Measurements from ENCODE around the gene TWIST2.

The TWIST2 gene

GRCh38 chr2:238879043-238879442 lies 31.2 kb downstream of the TWIST2 start:
- no peak for DNase-seq (ENCODE audit: low read depth in 1 of 2, low spot score in 1 of 2)
- H3K4me3 ChIP-seq (replicated peaks; ENCODE audit: insufficient read depth, low read length) = no peak overlapping the region
- H3K27me3 ChIP-seq (ENCODE audit: insufficient read depth, poor library complexity, severe bottlenecking) = no peaks in the 10 kb centered on the region
- no peak for TF ChIP-seq POLR2AphosphoS5 (IDR thresholded peaks at IDR 0.05; ENCODE audit: low read depth)
- TF ChIP-seq GABPA (IDR thresholded peaks at IDR 0.05; ENCODE audit: low read depth) = no peak
- no peak for TF ChIP-seq CTCF (IDR thresholded peaks at IDR 0.05; ENCODE audit: insufficient read depth, low read length)
- TF ChIP-seq, protein P1, sequence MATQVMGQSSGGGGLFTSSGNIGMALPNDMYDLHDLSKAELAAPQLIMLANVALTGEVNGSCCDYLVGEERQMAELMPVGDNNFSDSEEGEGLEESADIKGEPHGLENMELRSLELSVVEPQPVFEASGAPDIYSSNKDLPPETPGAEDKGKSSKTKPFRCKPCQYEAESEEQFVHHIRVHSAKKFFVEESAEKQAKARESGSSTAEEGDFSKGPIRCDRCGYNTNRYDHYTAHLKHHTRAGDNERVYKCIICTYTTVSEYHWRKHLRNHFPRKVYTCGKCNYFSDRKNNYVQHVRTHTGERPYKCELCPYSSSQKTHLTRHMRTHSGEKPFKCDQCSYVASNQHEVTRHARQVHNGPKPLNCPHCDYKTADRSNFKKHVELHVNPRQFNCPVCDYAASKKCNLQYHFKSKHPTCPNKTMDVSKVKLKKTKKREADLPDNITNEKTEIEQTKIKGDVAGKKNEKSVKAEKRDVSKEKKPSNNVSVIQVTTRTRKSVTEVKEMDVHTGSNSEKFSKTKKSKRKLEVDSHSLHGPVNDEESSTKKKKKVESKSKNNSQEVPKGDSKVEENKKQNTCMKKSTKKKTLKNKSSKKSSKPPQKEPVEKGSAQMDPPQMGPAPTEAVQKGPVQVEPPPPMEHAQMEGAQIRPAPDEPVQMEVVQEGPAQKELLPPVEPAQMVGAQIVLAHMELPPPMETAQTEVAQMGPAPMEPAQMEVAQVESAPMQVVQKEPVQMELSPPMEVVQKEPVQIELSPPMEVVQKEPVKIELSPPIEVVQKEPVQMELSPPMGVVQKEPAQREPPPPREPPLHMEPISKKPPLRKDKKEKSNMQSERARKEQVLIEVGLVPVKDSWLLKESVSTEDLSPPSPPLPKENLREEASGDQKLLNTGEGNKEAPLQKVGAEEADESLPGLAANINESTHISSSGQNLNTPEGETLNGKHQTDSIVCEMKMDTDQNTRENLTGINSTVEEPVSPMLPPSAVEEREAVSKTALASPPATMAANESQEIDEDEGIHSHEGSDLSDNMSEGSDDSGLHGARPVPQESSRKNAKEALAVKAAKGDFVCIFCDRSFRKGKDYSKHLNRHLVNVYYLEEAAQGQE (IDR thresholded peaks at IDR 0.05; ENCODE audit: insufficient replicate concordance, low read depth) = no peak
- TF ChIP-seq SPI1 (IDR thresholded peaks at IDR 0.05; ENCODE audit: borderline replicate concordance, low read depth) = no peak
- H3K27ac ChIP-seq (replicated peaks) = no peak overlapping the region

GRCh38 chr2:238879621-238880377 lies 31.9 kb downstream of the TWIST2 start:
- no peak for TF ChIP-seq SPI1 (IDR thresholded peaks at IDR 0.05; ENCODE audit: borderline replicate concordance, low read depth)
- TF ChIP-seq, protein P1 (IDR thresholded peaks at IDR 0.05; ENCODE audit: insufficient replicate concordance, low read depth) = no peak
- Histone ChIP-seq H3K4me3 (replicated peaks; ENCODE audit: insufficient read depth, low read length) (no peak overlapping the region), H3K27ac (replicated peaks) (no peak overlapping the region), H3K27me3 (ENCODE audit: insufficient read depth, poor library complexity, severe bottlenecking) (no peaks in the 10 kb centered on the region)
- DNase-seq (ENCODE audit: low read depth in 1 of 2, low spot score in 1 of 2) = no peak

- no peaks in the 10 kb centered on the region for H3K27me3 ChIP-seq (ENCODE audit: insufficient read depth, poor library complexity, severe bottlenecking)
Observed at GRCh38 chr2:238881353-238882081, 33.6 kb downstream of the TWIST2 start.

More at GRCh38 chr2:238881353-238882081, 33.6 kb downstream of the TWIST2 start:
- TF ChIP-seq CTCF (IDR thresholded peaks at IDR 0.05; ENCODE audit: insufficient read depth, low read length) (no peak), POLR2AphosphoS5 (IDR thresholded peaks at IDR 0.05; ENCODE audit: low read depth) (no peak), SPI1 (IDR thresholded peaks at IDR 0.05; ENCODE audit: borderline replicate concordance, low read depth) (no peak), GABPA (IDR thresholded peaks at IDR 0.05; ENCODE audit: low read depth) (no peak)
- TF ChIP-seq, protein P1 (IDR thresholded peaks at IDR 0.05; ENCODE audit: insufficient replicate concordance, low read depth) = no peak
- DNase-seq (ENCODE audit: low read depth in 1 of 2, low spot score in 1 of 2) = no peak
- Histone ChIP-seq H3K4me3 (replicated peaks; ENCODE audit: insufficient read depth, low read length) (no peak overlapping the region), H3K27ac (replicated peaks) (no peak overlapping the region)

All from HL-60 (cell line).